Measurements from ENCODE around the gene C1orf122. TPM values are rescaled to one million over a fixed set of nuclear protein-coding genes. Genes with fewer than 3 reads are reported as not detected.

The C1orf122 gene
- total RNA-seq, 1 donor, result 13.4 TPM

DNA sequence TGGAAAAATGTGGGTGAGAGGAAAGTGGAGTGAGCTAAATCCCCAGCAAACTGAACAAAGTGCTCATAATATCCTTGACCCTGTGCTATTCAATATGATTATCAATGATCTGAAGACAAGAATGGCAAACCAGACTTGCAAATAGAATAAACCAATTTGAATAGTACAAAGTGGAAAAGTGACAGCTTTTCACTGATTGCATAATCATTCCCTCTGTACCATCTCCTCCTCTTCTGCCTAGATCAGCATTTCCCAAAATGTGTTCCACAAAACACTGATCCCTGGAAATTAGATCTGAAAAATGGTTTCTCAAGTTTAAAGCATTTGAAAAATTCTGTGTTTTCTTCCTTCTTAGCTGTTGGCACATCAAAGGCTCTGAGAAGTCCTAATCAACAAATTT, 43.7 kb downstream of the C1orf122 start:
- TF ChIP-seq, protein P1, sequence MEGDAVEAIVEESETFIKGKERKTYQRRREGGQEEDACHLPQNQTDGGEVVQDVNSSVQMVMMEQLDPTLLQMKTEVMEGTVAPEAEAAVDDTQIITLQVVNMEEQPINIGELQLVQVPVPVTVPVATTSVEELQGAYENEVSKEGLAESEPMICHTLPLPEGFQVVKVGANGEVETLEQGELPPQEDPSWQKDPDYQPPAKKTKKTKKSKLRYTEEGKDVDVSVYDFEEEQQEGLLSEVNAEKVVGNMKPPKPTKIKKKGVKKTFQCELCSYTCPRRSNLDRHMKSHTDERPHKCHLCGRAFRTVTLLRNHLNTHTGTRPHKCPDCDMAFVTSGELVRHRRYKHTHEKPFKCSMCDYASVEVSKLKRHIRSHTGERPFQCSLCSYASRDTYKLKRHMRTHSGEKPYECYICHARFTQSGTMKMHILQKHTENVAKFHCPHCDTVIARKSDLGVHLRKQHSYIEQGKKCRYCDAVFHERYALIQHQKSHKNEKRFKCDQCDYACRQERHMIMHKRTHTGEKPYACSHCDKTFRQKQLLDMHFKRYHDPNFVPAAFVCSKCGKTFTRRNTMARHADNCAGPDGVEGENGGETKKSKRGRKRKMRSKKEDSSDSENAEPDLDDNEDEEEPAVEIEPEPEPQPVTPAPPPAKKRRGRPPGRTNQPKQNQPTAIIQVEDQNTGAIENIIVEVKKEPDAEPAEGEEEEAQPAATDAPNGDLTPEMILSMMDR (IDR thresholded peaks at IDR 0.05; ENCODE audit: insufficient read depth, low read depth, low read length), result no peak
- H3K4me3 ChIP-seq (ENCODE audit: low read depth, low read length), result no peak overlapping the region
- no peak for DNase-seq (ENCODE audit: low read depth)

DNA sequence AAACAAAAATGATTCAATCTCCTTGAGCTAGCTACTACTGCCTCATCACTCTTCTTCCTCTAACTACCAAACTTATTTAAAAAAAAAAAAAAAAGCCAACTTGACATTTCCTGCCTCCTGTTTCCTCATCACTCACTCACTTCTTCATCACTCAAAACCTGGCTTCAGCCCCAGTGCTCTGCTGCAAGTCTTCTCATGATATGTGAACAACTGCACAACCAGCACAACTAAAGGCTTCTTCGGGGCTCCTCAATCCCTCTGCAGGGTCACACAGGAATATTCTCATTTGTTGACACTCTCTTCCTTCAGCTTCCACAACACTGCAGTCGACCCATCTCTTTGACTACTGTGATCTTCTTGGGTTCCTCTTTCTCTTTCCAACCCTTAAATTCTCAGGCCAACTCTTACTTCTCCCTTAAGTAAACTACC, 44.2 kb downstream of the C1orf122 start:
- no peak for DNase-seq (ENCODE audit: low read depth)
- TF ChIP-seq, protein P1 (IDR thresholded peaks at IDR 0.05; ENCODE audit: insufficient read depth, low read depth, low read length), result no peak
- H3K4me3 ChIP-seq (ENCODE audit: low read depth, low read length), result no peak overlapping the region

DNA sequence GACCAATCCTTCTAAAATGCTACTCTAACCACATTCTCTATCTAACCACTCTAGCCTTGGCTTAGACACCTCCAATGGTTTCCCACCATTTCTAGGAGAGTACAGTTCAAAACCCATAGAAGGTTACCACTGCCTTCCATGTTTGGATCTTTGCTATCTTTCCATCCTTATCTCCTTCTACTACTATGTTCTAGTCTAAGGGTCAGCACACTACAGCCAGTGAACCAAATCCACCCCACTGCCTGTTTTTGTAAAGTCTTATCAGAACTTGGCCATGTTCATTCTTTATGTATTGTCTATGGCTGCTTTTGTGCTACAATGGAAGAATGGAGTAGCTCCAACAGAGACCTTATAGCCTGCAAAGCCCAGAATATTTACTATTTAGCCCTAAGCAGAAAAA, 45.6 kb downstream of the C1orf122 start:
- DNase-seq (ENCODE audit: low read depth), result no peak
- TF ChIP-seq, protein P1 (IDR thresholded peaks at IDR 0.05; ENCODE audit: insufficient read depth, low read depth, low read length), result no peak
- H3K4me3 ChIP-seq (ENCODE audit: low read depth, low read length), result no peak overlapping the region

DNA sequence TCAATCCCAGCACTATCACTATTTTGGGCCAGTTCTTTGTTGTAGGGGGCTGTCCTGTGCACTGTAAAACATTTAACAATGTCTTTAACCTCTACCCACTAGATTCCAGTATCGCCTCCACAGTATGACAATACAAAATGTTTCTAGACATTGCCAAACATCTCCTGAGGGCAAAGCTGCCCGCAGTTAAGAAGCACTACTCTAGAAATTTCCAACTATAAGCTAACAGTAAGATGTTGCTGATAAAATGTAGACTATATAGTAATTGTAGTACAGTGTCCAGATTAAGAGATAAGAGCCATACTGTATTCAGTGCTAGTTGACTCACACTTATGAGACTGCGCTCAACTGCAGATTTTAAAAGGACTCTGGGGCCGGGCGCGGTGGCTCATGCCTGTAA, 46.8 kb downstream of the C1orf122 start:
- TF ChIP-seq, protein P1 (IDR thresholded peaks at IDR 0.05; ENCODE audit: insufficient read depth, low read depth, low read length), result no peak

More for the DNA sequence above, 46.8 kb downstream of the C1orf122 start:
- DNase-seq (ENCODE audit: low read depth), result no peak
- no peak overlapping the region for H3K4me3 ChIP-seq (ENCODE audit: low read depth, low read length)

Other genes starting within 250 kb of the C1orf122 start
- gene GNL2, start 211.9 kb upstream of the C1orf122 start, total RNA-seq, result 77.7 and 85.4 TPM in 2 replicates
- gene RSPO1, start 172.9 kb upstream of the C1orf122 start, total RNA-seq, result not detected in 2 replicates
- 6.1 and 14.2 TPM in 2 replicates for gene CDCA8, start 115.3 kb upstream of the C1orf122 start, total RNA-seq
- gene EPHA10, start 42.7 kb upstream of the C1orf122 start, total RNA-seq, result under 0.01 TPM in 1 of 2 replicates, not detected in the other
- gene MANEAL, start 13.9 kb upstream of the C1orf122 start, total RNA-seq, result 0.43 and 0.97 TPM in 2 replicates
- gene YRDC, start 418 bp downstream of the C1orf122 start, total RNA-seq, result 11.9 and 15.5 TPM in 2 replicates
- gene MTF1, start 51.8 kb downstream of the C1orf122 start, total RNA-seq, result 3.2 and 5.6 TPM in 2 replicates
- 31.1 and 35.1 TPM in 2 replicates for gene INPP5B, start 139.3 kb downstream of the C1orf122 start, total RNA-seq
- gene SF3A3, start 182.2 kb downstream of the C1orf122 start, total RNA-seq, result 108 and 116 TPM in 2 replicates
- gene FHL3, start 197.7 kb downstream of the C1orf122 start, total RNA-seq, result 25.5 and 33.2 TPM in 2 replicates
- 49.6 and 55.7 TPM in 2 replicates for gene UTP11, start 204.9 kb downstream of the C1orf122 start, total RNA-seq
- under 0.01 TPM in 1 of 2 replicates, not detected in the other for gene POU3F1, start 239.0 kb downstream of the C1orf122 start, total RNA-seq